Fibroblast of the aortic adventitia (primary cell): ENCODE results near the gene FGGY. TPM values are rescaled to one million over a fixed set of nuclear protein-coding genes. Genes with fewer than 3 reads are reported as not detected.
"Not testable (repeated sequence)": the region's sequence is repeated elsewhere in the genome, so short reads cannot be mapped to it uniquely, and the experiment has no call there.

Source experiments
- DNase-seq: peaks from one replicate; pipeline ENCODE4 v3.0.0-alpha.2; 2010; ENCODE audit warnings: low read depth
- H3K4me3 ChIP-seq: 2 replicates; pipeline ENCODE4 v1.5.1; 2011; ENCODE audit warnings: low read depth, mild to moderate bottlenecking, control low read depth, low read length, moderate library complexity
- total RNA-seq: library from RNA; depleted of rRNA; stranded (reverse); fragments of >200 nt; gene quantifications from 2 replicates; pipeline ENCODE4 v1.2.3, GENCODE V29; 2012; ENCODE audit warnings: low replicate concordance
- TF ChIP-seq, protein P1 (sequence below): IDR thresholded peaks from 2 replicates; pipeline ENCODE4 v1.5.1; 2011; ENCODE audit warnings: mild to moderate bottlenecking, low read length, control low read depth, inconsistent platforms; ENCODE audit not compliant: insufficient read depth

Gene FGGY
- total RNA-seq, 1 donor: 17.5 TPM

DNA sequence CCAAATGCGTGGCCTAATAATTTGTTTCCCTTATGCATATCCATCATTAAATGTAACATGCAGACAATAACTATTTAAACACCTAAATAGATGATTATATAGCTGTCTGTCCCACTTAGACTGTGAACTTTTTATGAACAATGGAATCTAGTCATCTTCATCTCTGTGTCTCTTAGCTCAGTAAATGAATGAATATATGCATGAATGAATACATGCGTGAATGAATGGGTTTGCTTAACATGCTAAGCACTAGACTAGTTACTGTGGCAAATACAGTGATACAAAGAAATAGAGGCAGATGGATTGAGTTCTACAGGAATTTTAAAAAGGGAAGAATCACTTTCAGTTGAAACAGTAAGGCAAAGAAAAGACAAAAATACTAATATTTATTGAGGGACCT lies 232.0 kb downstream of the FGGY start:
- DNase-seq: no peak
- TF ChIP-seq, protein P1, sequence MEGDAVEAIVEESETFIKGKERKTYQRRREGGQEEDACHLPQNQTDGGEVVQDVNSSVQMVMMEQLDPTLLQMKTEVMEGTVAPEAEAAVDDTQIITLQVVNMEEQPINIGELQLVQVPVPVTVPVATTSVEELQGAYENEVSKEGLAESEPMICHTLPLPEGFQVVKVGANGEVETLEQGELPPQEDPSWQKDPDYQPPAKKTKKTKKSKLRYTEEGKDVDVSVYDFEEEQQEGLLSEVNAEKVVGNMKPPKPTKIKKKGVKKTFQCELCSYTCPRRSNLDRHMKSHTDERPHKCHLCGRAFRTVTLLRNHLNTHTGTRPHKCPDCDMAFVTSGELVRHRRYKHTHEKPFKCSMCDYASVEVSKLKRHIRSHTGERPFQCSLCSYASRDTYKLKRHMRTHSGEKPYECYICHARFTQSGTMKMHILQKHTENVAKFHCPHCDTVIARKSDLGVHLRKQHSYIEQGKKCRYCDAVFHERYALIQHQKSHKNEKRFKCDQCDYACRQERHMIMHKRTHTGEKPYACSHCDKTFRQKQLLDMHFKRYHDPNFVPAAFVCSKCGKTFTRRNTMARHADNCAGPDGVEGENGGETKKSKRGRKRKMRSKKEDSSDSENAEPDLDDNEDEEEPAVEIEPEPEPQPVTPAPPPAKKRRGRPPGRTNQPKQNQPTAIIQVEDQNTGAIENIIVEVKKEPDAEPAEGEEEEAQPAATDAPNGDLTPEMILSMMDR: no peak
- H3K4me3 ChIP-seq: no peak overlapping the region

DNA sequence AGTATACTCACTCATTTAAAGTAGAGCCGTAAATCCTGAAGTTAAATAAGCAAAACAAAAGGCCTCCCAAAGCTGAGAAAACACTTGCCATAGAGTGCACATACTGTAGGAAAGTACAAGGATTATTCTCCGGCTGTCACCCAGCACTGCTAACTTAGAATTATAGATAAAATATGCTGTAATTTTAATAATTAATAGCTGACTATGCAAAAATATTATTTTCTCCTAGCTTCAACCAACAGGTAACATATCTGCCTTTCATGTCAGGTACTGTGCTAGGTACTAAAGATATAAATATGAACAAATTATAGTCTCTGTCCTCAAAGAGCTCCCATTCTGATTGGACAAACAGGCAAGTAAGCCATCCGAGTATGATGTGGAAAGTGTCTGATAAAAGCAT lies 233.2 kb downstream of the FGGY start:
- H3K4me3 ChIP-seq: no peak overlapping the region
- no peak for DNase-seq
- TF ChIP-seq, protein P1: no peak

DNA sequence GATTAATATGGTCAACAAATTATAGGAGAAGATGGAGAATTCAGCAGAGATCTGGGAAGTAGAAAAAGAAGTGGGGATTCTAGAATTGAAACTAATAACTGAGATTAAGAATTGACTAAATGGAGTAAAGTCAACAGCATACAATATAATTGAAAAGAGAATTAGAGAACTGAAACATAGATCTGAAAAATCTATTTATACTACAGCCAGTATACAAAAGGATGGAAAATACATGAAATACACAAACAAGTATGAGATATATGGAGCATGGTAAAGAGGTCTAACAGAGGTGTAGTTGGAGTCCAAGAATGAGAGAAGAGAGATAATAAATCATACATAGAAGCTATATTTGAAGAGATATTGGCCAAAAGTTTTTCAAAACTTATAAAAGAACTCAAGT lies 235.2 kb downstream of the FGGY start:
- no peak for DNase-seq
- H3K4me3 ChIP-seq: no peak overlapping the region
- TF ChIP-seq, protein P1: no peak

DNA sequence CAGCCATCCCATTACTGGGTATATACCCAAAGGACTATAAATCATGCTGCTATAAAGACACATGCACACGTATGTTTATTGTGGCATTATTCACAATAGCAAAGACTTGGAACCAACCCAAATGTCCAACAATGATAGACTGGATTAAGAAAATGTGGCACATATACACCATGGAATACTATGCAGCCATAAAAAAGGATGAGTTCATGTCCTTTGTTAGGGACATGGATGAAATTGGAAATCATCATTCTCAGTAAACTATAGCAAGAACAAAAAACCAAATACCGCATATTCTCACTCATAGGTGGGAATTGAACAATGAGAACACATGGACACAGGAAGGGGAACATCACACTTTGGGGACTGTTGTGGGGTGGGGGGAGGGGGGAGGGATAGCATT lies 241.6 kb downstream of the FGGY start:
- DNase-seq, H3K4me3 ChIP-seq: not testable (repeated sequence)

DNA sequence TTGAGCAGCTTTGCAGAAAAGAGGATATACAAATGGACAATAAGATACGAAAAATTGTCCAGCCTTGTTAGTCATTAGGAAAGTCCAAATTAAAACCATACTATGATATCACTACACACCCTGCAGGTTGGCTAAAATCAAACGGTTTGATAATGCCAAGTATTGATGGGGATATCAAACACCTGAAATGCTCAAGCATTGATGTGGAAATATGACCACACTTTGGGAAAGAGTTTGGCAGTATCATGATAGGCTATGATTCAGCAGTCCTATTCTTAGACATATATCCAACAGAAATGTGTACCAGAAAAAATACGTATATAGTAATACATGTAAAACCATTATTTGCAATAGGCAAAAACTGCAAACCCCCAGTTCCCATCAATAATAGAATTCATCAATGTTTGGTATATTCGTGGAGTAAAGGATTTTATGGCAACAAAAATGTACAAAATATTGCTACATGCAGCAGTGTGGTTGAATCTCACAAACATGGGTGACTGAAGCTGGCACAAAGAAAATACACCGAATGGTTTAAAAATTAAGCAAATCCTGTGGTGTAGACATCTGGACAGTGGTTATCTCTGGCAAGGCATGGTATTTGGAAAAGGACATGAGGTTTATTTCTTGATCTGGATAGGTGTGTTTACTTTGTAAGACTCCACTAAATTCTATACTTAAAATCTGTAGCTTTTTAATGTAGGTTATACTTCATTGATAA lies 243.2 kb downstream of the FGGY start:
- peak; percentile 14 for DNase-seq
- H3K4me3 ChIP-seq: no peak overlapping the region
- TF ChIP-seq, protein P1: no peak

DNA sequence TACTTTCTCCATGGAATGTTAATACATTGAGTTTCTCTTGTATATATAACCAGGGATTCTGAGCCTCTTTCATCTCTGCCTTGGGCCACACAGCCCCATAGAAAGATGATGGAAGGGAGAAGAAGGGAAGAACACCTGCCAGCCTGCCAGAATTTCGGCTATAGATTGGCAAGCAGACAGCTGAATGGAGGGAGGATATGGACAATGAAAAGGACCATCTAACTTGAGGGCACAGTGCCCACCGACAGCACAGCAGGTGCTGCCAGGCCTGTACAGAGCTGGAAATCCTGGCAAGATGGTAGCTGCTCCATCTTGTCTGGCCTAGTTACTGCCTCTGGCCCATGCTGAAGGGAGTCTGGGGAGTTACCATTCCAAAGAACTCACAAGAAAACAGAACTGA lies 244.3 kb downstream of the FGGY start:
- TF ChIP-seq, protein P1: no peak
- DNase-seq: no peak

DNA sequence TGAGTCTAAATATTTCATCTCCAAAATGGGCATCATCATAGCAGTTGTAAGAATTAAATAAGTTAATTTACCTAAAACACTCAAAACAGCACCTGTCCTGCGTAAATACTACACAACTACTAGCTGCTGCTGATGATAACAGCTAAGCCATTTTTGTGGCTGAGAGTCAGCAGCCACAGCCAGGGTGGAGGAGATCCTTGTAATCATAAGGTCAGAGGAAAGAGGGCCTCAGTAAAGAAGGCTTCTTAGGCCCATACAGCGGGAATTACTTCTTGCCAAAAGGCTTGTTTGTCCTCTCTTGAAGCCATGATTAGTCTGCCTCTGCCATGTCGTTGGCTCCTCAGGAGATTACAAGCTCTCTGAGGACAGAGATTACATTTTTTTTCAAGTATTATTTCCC lies 245.0 kb downstream of the FGGY start:
- TF ChIP-seq, protein P1: no peak
- no peak overlapping the region for H3K4me3 ChIP-seq
- no peak for DNase-seq

More for the DNA sequence above, 244.3 kb downstream of the FGGY start:
- no peak overlapping the region for H3K4me3 ChIP-seq
